NAMALWA (cell line): ENCODE measurements around the gene LGALSL.

Experiments
- DNase-seq: peaks from one replicate; pipeline ENCODE4 v3.0.0-alpha.2; 2015; ENCODE audit warnings: low spot score

LGALSL gene

DNA sequence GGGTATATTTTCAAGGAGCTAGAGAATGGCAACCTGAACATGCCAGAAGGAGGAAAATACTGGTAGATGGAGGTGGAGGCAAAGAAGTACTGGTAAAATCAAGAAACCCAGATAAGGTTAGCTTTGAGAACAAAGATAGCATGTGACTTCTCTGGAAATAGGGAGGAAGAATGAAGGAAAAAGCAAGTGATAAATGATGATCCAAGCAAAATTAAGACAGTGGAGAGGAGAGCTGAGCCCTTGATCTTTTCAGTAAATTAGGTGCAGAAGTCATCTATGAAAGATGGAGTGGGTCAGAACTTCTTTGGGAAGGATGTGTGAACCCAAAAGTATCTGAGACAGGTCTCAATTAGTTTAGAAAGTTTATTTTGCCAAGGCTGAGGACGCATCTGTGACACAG is 44.5 kb downstream of the LGALSL start:
- DNase-seq, result no peak

DNA sequence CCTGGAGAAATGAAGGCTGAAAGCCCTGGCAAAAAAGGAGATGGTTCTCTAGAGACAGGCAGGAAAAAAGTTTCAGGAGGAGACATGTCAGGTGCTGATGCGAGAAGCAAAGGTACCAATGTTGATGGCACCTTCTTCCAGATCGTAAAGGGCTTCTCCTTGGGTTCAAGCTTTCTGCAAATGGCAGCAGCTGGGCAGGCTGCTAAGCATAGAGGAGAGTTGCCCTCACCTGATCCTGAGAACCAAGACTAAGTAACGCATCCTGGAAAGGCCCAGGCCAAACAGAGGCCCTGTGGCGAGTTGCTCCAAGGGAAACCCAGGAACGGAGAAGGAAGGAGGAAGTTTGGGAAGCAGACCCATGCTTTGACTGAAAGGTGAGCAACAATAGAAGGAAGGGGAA is 46.6 kb downstream of the LGALSL start:
- DNase-seq, result no peak

- no peak for DNase-seq
Measured at GRCh38 chr2:64501946-64502345, 48.0 kb downstream of the LGALSL start.

GRCh38 chr2:64502860-64503259 is 48.9 kb downstream of the LGALSL start:
- no peak for DNase-seq

GRCh38 chr2:64504774-64505720 is 51.1 kb downstream of the LGALSL start:
- no peak for DNase-seq

- no peak for DNase-seq
Measured at GRCh38 chr2:64506686-64507085, 52.7 kb downstream of the LGALSL start.
